ENCODE results near the gene ABCB9.
"Not testable (repeated sequence)": the region's sequence is repeated elsewhere in the genome, so short reads cannot be mapped to it uniquely, and the experiment has no call there.

Gene ABCB9

DNA sequence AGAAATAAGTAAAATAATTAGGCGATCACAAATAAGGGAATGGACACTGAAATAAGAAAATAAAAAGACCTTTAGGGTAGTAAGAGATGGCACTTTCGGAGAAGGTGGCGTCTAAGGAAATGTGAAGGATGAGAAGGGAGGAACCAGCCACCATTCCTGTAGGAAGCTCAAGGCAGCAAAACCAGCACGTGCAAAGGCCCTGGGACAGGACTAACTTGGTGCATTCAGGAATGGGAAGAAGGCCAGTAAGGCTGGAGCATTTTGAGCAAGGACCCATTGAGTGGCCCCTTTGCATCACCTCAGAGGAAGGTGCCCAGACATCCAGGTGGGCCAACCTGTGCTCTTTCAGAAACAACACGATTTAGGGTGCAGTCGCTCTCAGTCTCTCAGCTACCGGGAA, 69.6 kb downstream of the ABCB9 start:
- Histone ChIP-seq H3K4me3 (ENCODE audit: low read depth, low read length) (no peak overlapping the region), H3K36me3 (replicated peaks) (no peaks in the 10 kb centered on the region), H3K27ac (no peak overlapping the region), H3K27me3 (replicated peaks) (no peaks in the 10 kb centered on the region)
- in situ Hi-C loops (cut with HindIII; ENCODE audit: low pct_ligation_motif_present, low sequenced_read_pairs): no loop called here
- TF ChIP-seq CTCF (IDR thresholded peaks at IDR 0.05; ENCODE audit: low read depth, low read length, missing control alignments): no peak
- DNase-seq: no peak

GRCh38 chr12:122895704-122896636, 70.3 kb downstream of the ABCB9 start, which contains the start of gene VPS37B:
Gene VPS37B, minus strand, starts transcription at chr12:122896124. Its CDS starts 62 bp downstream, at chr12:122896062.
- in situ Hi-C loops (cut with HindIII; ENCODE audit: low pct_ligation_motif_present, low sequenced_read_pairs): no loop called here
- no peak for TF ChIP-seq CTCF (IDR thresholded peaks at IDR 0.05; ENCODE audit: low read depth, low read length, missing control alignments)
- DNase-seq: peak; percentile 61
- H3K36me3 ChIP-seq (replicated peaks): no peaks in the 10 kb centered on the region
- H3K27ac ChIP-seq: peak within 1 kb of the TSS; percentile 61
- H3K27me3 ChIP-seq (replicated peaks): no peaks in the 10 kb centered on the region
- H3K4me3 ChIP-seq (ENCODE audit: low read depth, low read length): peak within 1 kb of the TSS; percentile 87

DNA sequence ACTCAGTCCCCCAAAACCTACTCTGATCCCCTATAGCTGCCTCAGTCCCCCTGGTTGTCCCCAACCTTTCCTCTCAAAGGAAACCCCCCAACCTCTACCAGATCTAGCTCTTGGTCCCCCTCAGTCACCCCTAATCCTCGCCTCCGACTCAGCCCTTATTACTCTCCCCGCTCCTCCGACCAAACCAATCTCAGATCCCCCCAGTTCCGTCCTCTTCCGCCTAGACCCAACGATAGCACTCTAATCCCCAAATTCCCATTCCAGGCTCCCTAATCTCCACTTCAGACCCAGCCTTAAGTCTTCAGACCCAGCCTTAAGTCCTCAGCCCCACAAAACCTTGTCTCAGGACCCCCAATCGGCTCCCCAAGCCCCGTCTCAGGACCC, 71.0 kb downstream of the ABCB9 start:
- no peak for DNase-seq
- Histone ChIP-seq H3K27ac (peak overlapping the region; percentile 61), H3K36me3 (replicated peaks) (no peaks in the 10 kb centered on the region), H3K27me3 (replicated peaks) (no peaks in the 10 kb centered on the region), H3K4me3 (ENCODE audit: low read depth, low read length) (peak overlapping the region; percentile 87)
- TF ChIP-seq CTCF (IDR thresholded peaks at IDR 0.05; ENCODE audit: low read depth, low read length, missing control alignments): no peak
- in situ Hi-C loops (cut with HindIII; ENCODE audit: low pct_ligation_motif_present, low sequenced_read_pairs): no loop called here

- H3K4me3 ChIP-seq (ENCODE audit: low read depth, low read length): peak overlapping the region; percentile 87
- no peak for TF ChIP-seq CTCF (IDR thresholded peaks at IDR 0.05; ENCODE audit: low read depth, low read length, missing control alignments)
- in situ Hi-C loops (cut with HindIII; ENCODE audit: low pct_ligation_motif_present, low sequenced_read_pairs): no loop called here
- no peak for DNase-seq
- no peaks in the 10 kb centered on the region for H3K27me3 ChIP-seq (replicated peaks)
- no peaks in the 10 kb centered on the region for H3K36me3 ChIP-seq (replicated peaks)
- H3K27ac ChIP-seq: peak overlapping the region; percentile 13
Measured at GRCh38 chr12:122894193-122895121, 71.8 kb downstream of the ABCB9 start.

DNA sequence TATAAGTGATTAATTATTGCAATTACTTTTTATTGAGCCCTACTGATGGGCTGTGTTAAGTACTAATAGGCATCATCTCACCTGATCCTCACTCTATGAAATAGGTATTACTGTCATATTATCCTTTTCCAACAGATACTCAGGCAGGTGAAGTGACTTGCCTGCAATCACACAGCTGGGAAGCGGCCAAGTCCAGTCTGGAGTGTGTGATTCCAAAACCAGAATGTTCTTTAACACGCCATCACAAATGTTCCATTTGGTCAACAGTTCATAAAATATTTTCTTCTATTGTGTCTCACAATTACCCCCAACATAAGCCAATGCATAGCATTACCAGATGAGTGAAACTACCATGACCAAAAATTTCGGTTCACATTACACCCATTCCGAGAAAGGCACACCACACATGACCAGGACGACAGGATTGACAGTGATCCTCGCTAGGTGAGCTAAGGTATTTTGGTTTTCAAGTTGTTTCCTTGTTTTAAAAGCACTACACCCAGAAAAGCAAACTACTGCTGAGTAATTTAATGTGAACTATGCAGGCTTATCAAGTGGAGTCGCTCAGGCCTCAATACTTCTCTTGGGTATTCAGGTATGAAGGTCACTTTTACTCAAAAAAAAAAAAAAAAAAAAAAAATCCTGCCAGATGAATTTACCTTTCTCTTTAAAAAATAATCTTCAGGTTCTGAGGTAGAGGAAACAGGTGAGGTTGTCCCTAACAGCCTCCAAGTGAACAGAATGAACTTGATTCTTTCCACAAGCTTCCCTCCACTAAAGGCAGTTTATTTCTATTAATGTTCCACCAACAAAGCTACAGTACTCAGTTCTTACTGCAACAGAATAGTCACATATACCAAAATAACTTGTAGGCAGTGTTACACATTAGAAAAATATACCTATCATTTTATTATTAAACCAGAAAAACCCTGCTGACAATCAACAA, 72.8 kb downstream of the ABCB9 start:
- no peak for DNase-seq
- Histone ChIP-seq H3K4me3 (ENCODE audit: low read depth, low read length) (no peak overlapping the region), H3K27ac (no peak overlapping the region), H3K27me3 (replicated peaks) (no peaks in the 10 kb centered on the region), H3K36me3 (replicated peaks) (no peaks in the 10 kb centered on the region)
- in situ Hi-C loops (cut with HindIII; ENCODE audit: low pct_ligation_motif_present, low sequenced_read_pairs): no loop called here
- TF ChIP-seq CTCF (IDR thresholded peaks at IDR 0.05; ENCODE audit: low read depth, low read length, missing control alignments): no peak

GRCh38 chr12:122892724-122893123, 73.5 kb downstream of the ABCB9 start:
- in situ Hi-C loops (cut with HindIII; ENCODE audit: low pct_ligation_motif_present, low sequenced_read_pairs); H3K4me3 ChIP-seq (ENCODE audit: low read depth, low read length): not testable (repeated sequence)

More at GRCh38 chr12:122892724-122893123, 73.5 kb downstream of the ABCB9 start:
- not testable (repeated sequence) for DNase-seq; H3K27ac ChIP-seq; H3K36me3 ChIP-seq (replicated peaks); H3K27me3 ChIP-seq (replicated peaks)
